H9 (cell line): ENCODE results near the gene PDE7B. TPM values are rescaled to one million over a fixed set of nuclear protein-coding genes. Genes with fewer than 3 reads are reported as not detected.

ENCODE experiments used
- DNase-seq: peaks from one replicate; pipeline ENCODE4 v3.0.0-alpha.2; 2017
- H2AFZ ChIP-seq: one replicate; pipeline ENCODE4 v1.6.1; 2013; ENCODE audit warnings: mild to moderate bottlenecking, low read length, control low read depth, moderate library complexity
- H2AK5ac ChIP-seq: 2 replicates; pipeline ENCODE4 v1.6.1; 2013; ENCODE audit warnings: low read length, control low read depth, mixed read lengths; ENCODE audit not compliant: insufficient read length
- H2BK120ac ChIP-seq: one replicate; pipeline ENCODE4 v1.6.1; 2013; ENCODE audit warnings: low read depth, mild to moderate bottlenecking, low read length, control low read depth, inconsistent platforms; ENCODE audit not compliant: poor library complexity, severe bottlenecking
- H2BK12ac ChIP-seq: 2 replicates; pipeline ENCODE4 v1.6.1; 2013; ENCODE audit warnings: low read length, control low read depth, mixed read lengths, low read depth; ENCODE audit not compliant: insufficient read length
- H2BK15ac ChIP-seq: 2 replicates; pipeline ENCODE4 v1.6.1; 2013; ENCODE audit warnings: low read depth, low read length, control low read depth
- H2BK20ac ChIP-seq: one replicate; pipeline ENCODE4 v1.6.1; 2013; ENCODE audit warnings: low read depth, mild to moderate bottlenecking, low read length, control low read depth, inconsistent platforms; ENCODE audit not compliant: poor library complexity, severe bottlenecking
- H2BK5ac ChIP-seq: 2 replicates; pipeline ENCODE4 v1.6.1; 2013; ENCODE audit warnings: low read length, control low read depth, mixed read lengths; ENCODE audit not compliant: insufficient read length
- H3K14ac ChIP-seq: 2 replicates; pipeline ENCODE4 v1.6.1; 2013; ENCODE audit warnings: low read length, control low read depth; ENCODE audit not compliant: insufficient read depth
- H3K18ac ChIP-seq: 2 replicates; pipeline ENCODE4 v1.6.1; 2013; ENCODE audit warnings: low read depth, mild to moderate bottlenecking, mixed read lengths, low read length, control low read depth; ENCODE audit not compliant: insufficient read length
- H3K23ac ChIP-seq: 2 replicates; pipeline ENCODE4 v1.6.1; 2013; ENCODE audit warnings: low read length, control low read depth, mixed read lengths, low read depth; ENCODE audit not compliant: insufficient read length
- H3K23me2 ChIP-seq: 2 replicates; pipeline ENCODE4 v1.6.1; 2013; ENCODE audit warnings: low read depth, mild to moderate bottlenecking, mixed read lengths, low read length, control low read depth; ENCODE audit not compliant: insufficient read length, poor library complexity, severe bottlenecking
- H3K27ac ChIP-seq: 2 replicates; pipeline ENCODE4 v1.5.1; 2013; ENCODE audit warnings: low read length, control low read depth, mixed read lengths, low read depth; ENCODE audit not compliant: insufficient read length
- H3K27me3 ChIP-seq: 2 replicates; pipeline ENCODE4 v1.6.1; 2013; ENCODE audit warnings: low read length, control low read depth, inconsistent platforms; ENCODE audit not compliant: insufficient read depth
- H3K4ac ChIP-seq: 2 replicates; pipeline ENCODE4 v1.6.1; 2013; ENCODE audit warnings: low read depth, mild to moderate bottlenecking, control low read depth, inconsistent platforms, low read length, moderate library complexity
- H3K4me1 ChIP-seq: 2 replicates; pipeline ENCODE4 v1.6.1; 2013; ENCODE audit warnings: low read length, control low read depth, inconsistent platforms; ENCODE audit not compliant: insufficient read depth
- H3K4me2 ChIP-seq: 2 replicates; pipeline ENCODE4 v1.6.1; 2013; ENCODE audit warnings: low read length, control low read depth, mixed read lengths; ENCODE audit not compliant: insufficient read length, insufficient read depth
- H3K56ac ChIP-seq: 2 replicates; pipeline ENCODE4 v1.6.1; 2013; ENCODE audit warnings: low read depth, mild to moderate bottlenecking, mixed read lengths, low read length, control low read depth; ENCODE audit not compliant: insufficient read length
- H3K79me1 ChIP-seq: 2 replicates; pipeline ENCODE4 v1.6.1; 2013; ENCODE audit warnings: low read depth, mild to moderate bottlenecking, moderate library complexity, low read length, control low read depth, inconsistent platforms; ENCODE audit not compliant: insufficient read depth, poor library complexity, severe bottlenecking
- H3K79me2 ChIP-seq: 2 replicates; pipeline ENCODE4 v1.6.1; 2013; ENCODE audit warnings: low read length, control low read depth, inconsistent platforms; ENCODE audit not compliant: insufficient read depth
- H3K9ac ChIP-seq: 2 replicates; pipeline ENCODE4 v1.6.1; 2013; ENCODE audit warnings: low read length, control low read depth, mixed read lengths; ENCODE audit not compliant: insufficient read length; ENCODE audit errors: extremely low read depth
- H3K9me3 ChIP-seq: one replicate; pipeline ENCODE4 v1.6.1; 2013; ENCODE audit warnings: low read depth, low read length, inconsistent platforms; ENCODE audit not compliant: control insufficient read depth
- H3T11ph ChIP-seq: one replicate; pipeline ENCODE4 v1.6.1; 2013; ENCODE audit warnings: mild to moderate bottlenecking, low read length, control low read depth, inconsistent platforms
- H4K20me1 ChIP-seq: one replicate; pipeline ENCODE4 v1.6.1; 2013; ENCODE audit not compliant: control insufficient read depth, insufficient read length, insufficient read depth
- H4K5ac ChIP-seq: 2 replicates; pipeline ENCODE4 v1.6.1; 2013; ENCODE audit warnings: low read depth, mild to moderate bottlenecking, mixed read lengths, low read length, control low read depth; ENCODE audit not compliant: insufficient read length
- H4K8ac ChIP-seq: replicated peaks from 2 replicates; pipeline ENCODE4 v1.6.1; 2013; ENCODE audit warnings: low read length, control low read depth, mixed read lengths, low read depth; ENCODE audit not compliant: insufficient read length
- H4K91ac ChIP-seq: 2 replicates; pipeline ENCODE4 v1.6.1; 2013; ENCODE audit warnings: low read depth, mild to moderate bottlenecking, moderate library complexity, mixed read lengths, low read length, control low read depth; ENCODE audit not compliant: insufficient read length
- H3K27ac Mint-ChIP-seq, 3 experiments: 2 replicates in 2 of 3; 3 replicates in 1 of 3; pipeline ENCODE4 v1.8.0; 2020 to 2021; ENCODE audit warnings: mixed read lengths in 3 of 3, mild to moderate bottlenecking in 1 of 3, moderate library complexity in 1 of 3
- H3K27me3 Mint-ChIP-seq: 2 replicates; pipeline ENCODE4 v1.8.0; 2021; ENCODE audit warnings: low read depth, mild to moderate bottlenecking, moderate library complexity, mixed read lengths
- H3K36me3 Mint-ChIP-seq, 3 experiments: 2 replicates in 2 of 3; 3 replicates in 1 of 3; pipeline ENCODE4 v1.8.0; 2020 to 2021; ENCODE audit warnings: low read depth in 3 of 3, mixed read lengths in 3 of 3; ENCODE audit not compliant: insufficient read depth in 1 of 3
- H3K4me1 Mint-ChIP-seq, 2 experiments: 2 replicates each; pipeline ENCODE4 v1.8.0; 2020; ENCODE audit warnings: mixed read lengths in 2 of 2
- H3K4me3 Mint-ChIP-seq, 2 experiments: 2 replicates in 1 of 2; 3 replicates in 1 of 2; pipeline ENCODE4 v1.8.0; 2020 to 2021; ENCODE audit warnings: mild to moderate bottlenecking in 2 of 2, mixed read lengths in 2 of 2, moderate library complexity in 1 of 2
- H3K9me3 Mint-ChIP-seq, 2 experiments: 2 replicates in 1 of 2; 3 replicates in 1 of 2; pipeline ENCODE4 v1.8.0; 2020; ENCODE audit warnings: mild to moderate bottlenecking in 2 of 2, mixed read lengths in 2 of 2, moderate library complexity in 1 of 2
- WGBS: extraction: QIAGEN DNeasy Blood & Tissue Kit; methylation state at CpG from one replicate; pipeline ENCODE4 v1.1.7; 2013; ENCODE audit warnings: missing lambda C conversion rate, low lambda C conversion rate, mixed read lengths; ENCODE audit not compliant: insufficient read length; ENCODE audit errors: extremely low coverage; 5-methylcytosine and 5-hydroxymethylcytosine counted together
- total RNA-seq: library from RNA; stranded (reverse); gene quantifications from 2 replicates; pipeline ENCODE4 v1.2.1, GENCODE V29; 2021
- TF ChIP-seq, protein P1 (sequence below): fragments of 200-600 bp; sonication (generic); conservative IDR thresholded peaks from 3 replicates; pipeline ENCODE4 v1.8.0; 2021; ENCODE audit warnings: antibody characterized with exemption, mild to moderate bottlenecking

The PDE7B gene
- total RNA-seq, 1 experiment from 2014 or later: not detected

DNA sequence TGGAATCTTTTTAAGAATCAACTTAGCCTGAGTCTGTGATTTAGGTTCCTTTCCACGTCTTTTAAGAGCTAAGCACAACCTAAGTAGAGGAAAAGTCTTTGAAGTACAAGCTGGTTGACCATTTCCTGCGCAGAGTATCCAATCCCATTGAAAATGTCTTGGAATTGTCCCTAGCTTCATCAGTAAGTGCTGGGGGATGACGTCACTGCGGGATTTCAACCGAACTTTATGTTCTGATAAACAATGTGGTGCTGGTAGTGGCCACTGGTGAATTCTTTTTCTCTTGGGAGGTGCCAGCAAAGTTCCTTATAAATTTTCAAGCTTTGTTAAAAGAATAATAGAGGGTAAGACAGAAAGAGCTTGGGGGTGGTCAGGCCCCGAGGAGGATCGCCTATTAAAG lies 69.2 kb downstream of the PDE7B start:
- Histone ChIP-seq H4K20me1 (no peaks in the 10 kb centered on the region), H3K14ac (no peak overlapping the region), H2BK5ac (no peak overlapping the region), H3K27me3 (no peaks in the 10 kb centered on the region), H3K4me1 (peaks cover 4% of the 10 kb centered on the region), H3K79me1 (no peaks in the 10 kb centered on the region), H2BK12ac (peak overlapping the region; percentile 62), H3K27ac (no peak overlapping the region), H2BK120ac (no peak overlapping the region), H3T11ph (no peak overlapping the region), H2AFZ (no peak overlapping the region), H2BK20ac (no peak overlapping the region), H4K5ac (no peak overlapping the region), H2AK5ac (no peak overlapping the region), H3K4me2 (no peak overlapping the region), H3K56ac (no peak overlapping the region), H3K9me3 (no peaks in the 10 kb centered on the region), H3K9ac (no peak overlapping the region), H3K23ac (no peak overlapping the region), H3K79me2 (no peaks in the 10 kb centered on the region), H3K23me2 (no peaks in the 10 kb centered on the region), H4K91ac (no peak overlapping the region), H2BK15ac (no peak overlapping the region), H4K8ac (no peak overlapping the region), H3K4ac (no peak overlapping the region), H3K18ac (no peak overlapping the region)
- no peaks in the 10 kb centered on the region for H3K27me3 Mint-ChIP-seq
- TF ChIP-seq, protein P1, sequence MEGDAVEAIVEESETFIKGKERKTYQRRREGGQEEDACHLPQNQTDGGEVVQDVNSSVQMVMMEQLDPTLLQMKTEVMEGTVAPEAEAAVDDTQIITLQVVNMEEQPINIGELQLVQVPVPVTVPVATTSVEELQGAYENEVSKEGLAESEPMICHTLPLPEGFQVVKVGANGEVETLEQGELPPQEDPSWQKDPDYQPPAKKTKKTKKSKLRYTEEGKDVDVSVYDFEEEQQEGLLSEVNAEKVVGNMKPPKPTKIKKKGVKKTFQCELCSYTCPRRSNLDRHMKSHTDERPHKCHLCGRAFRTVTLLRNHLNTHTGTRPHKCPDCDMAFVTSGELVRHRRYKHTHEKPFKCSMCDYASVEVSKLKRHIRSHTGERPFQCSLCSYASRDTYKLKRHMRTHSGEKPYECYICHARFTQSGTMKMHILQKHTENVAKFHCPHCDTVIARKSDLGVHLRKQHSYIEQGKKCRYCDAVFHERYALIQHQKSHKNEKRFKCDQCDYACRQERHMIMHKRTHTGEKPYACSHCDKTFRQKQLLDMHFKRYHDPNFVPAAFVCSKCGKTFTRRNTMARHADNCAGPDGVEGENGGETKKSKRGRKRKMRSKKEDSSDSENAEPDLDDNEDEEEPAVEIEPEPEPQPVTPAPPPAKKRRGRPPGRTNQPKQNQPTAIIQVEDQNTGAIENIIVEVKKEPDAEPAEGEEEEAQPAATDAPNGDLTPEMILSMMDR: no peak
- H3K4me3 Mint-ChIP-seq: no peak overlapping the region
- H3K36me3 Mint-ChIP-seq: no peaks in the 10 kb centered on the region
- no peaks in the 10 kb centered on the region for H3K9me3 Mint-ChIP-seq
- H3K4me1 Mint-ChIP-seq: peaks cover 20 to 25% of the 10 kb centered on the region in 2 experiments
- no peak for DNase-seq
- H3K27ac Mint-ChIP-seq: no peak overlapping the region
- no CpG with 5 or more reads among the region's 7 CpGs for WGBS
